Ishikawa (cell line): Measurements from ENCODE around the gene ANK3.

Experiments
- CEBPB ChIP-seq: IDR thresholded peaks from 2 replicates; pipeline ENCODE4 v1.6.1; 2012
- CREB1 ChIP-seq: IDR thresholded peaks from 2 replicates; pipeline ENCODE4 v1.6.1; 2012; ENCODE audit warnings: low read depth
- EGR1 ChIP-seq: IDR thresholded peaks from 2 replicates; pipeline ENCODE4 v1.6.1; 2012
- EP300 ChIP-seq: IDR thresholded peaks from 2 replicates; pipeline ENCODE4 v1.6.1; 2012; ENCODE audit warnings: borderline replicate concordance
- FOXM1 ChIP-seq: IDR thresholded peaks from 2 replicates; pipeline ENCODE4 v1.6.1; 2012; ENCODE audit warnings: low read depth, borderline replicate concordance
- MAX ChIP-seq: IDR thresholded peaks from 2 replicates; pipeline ENCODE4 v1.6.1; 2012
- NFIC ChIP-seq: IDR thresholded peaks from 2 replicates; pipeline ENCODE4 v1.6.1; 2012
- RAD21 ChIP-seq: IDR thresholded peaks from 2 replicates; pipeline ENCODE4 v1.6.1; 2012; ENCODE audit warnings: low read depth
- REST ChIP-seq: IDR thresholded peaks from 2 replicates; pipeline ENCODE4 v1.6.1; 2012; ENCODE audit warnings: low read depth, mild to moderate bottlenecking
- TAF1 ChIP-seq: IDR thresholded peaks from 2 replicates; pipeline ENCODE4 v1.6.1; 2012; ENCODE audit warnings: low read depth, mild to moderate bottlenecking
- TCF12 ChIP-seq: IDR thresholded peaks from 2 replicates; pipeline ENCODE4 v1.6.1; 2012; ENCODE audit warnings: low read depth
- TEAD4 ChIP-seq: IDR thresholded peaks from 2 replicates; pipeline ENCODE4 v1.6.1; 2012
- USF1 ChIP-seq: IDR thresholded peaks from 2 replicates; pipeline ENCODE4 v1.6.1; 2012
- YY1 ChIP-seq: IDR thresholded peaks from 2 replicates; pipeline ENCODE4 v1.6.1; 2012; ENCODE audit warnings: low read depth
- ZBTB7A ChIP-seq: IDR thresholded peaks from 2 replicates; pipeline ENCODE4 v1.6.1; 2012; ENCODE audit warnings: low read depth

The ANK3 gene

GRCh38 chr10:60042262-60042661 lies 347.4 kb downstream of the ANK3 start:
- TF ChIP-seq CEBPB = no peak
- TF ChIP-seq TAF1 = no peak
- TF ChIP-seq TCF12 = no peak
- TF ChIP-seq MAX = no peak
- no peak for TF ChIP-seq FOXM1
- no peak for TF ChIP-seq EP300
- TF ChIP-seq CREB1 = no peak
- TF ChIP-seq USF1 = no peak
- TF ChIP-seq NFIC = no peak
- TF ChIP-seq RAD21 = no peak
- no peak for TF ChIP-seq REST
- TF ChIP-seq TEAD4 = no peak
- no peak for TF ChIP-seq YY1
- TF ChIP-seq ZBTB7A = no peak
- no peak for TF ChIP-seq EGR1

GRCh38 chr10:60041489-60042133 lies 348.1 kb downstream of the ANK3 start:
- TF ChIP-seq TCF12 (no peak), FOXM1 (no peak), ZBTB7A (no peak), YY1 (no peak), EP300 (no peak), REST (no peak), TEAD4 (no peak), NFIC (no peak), CREB1 (no peak), CEBPB (no peak), USF1 (no peak), EGR1 (no peak), RAD21 (no peak)

- no peak for TF ChIP-seq RAD21
- TF ChIP-seq NFIC = no peak
- no peak for TF ChIP-seq TAF1
- no peak for TF ChIP-seq USF1
These were observed 349.5 kb downstream of the ANK3 start for GRCh38 chr10:60040014-60040662.

DNA sequence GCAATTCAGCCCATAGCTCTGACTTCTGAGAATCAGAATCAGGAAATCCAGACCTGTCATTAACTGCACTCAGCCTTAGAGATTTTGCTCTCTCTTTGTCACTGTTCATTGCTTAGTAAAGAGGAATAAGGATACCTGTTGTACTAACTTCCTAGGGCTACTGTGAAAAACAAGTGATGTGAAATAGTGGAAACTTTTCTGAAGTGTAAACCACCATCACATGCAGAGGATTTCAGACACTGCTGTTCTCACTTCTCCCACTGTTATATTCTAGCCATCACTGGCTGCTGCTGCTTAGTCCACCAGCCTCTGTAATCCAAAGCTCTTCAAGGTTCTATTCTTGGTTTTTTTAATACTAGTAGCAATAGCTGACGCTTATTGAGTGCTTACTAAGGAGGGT lies 353.7 kb downstream of the ANK3 start:
- TF ChIP-seq TCF12 (no peak), MAX (no peak), CEBPB (no peak), CREB1 (no peak)

DNA sequence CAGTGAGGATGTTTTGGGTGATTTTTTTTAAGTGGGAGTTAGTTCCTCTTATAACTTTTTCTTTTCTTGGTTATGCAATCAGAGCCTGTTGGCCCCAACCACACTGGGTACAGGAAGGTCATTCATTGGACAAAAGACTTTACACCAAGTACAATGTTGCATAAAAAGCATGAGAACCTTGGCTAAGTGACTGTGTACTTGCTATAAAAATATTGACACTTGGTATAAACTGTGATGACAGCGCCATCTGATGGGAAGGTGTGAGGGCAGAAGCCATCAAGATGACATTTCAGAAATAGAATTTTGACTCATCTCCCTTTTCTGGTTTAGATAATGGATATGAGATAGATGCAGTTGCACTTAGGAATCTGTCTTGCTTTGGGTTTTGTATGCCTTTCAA lies 357.0 kb downstream of the ANK3 start:
- TF ChIP-seq CEBPB = 0 out of 2 replicates have a peak, but pooled peaks have one; percentile 23
- peak; percentile 83 for TF ChIP-seq RAD21
- no peak for TF ChIP-seq CREB1

- TF ChIP-seq RAD21 (no peak), MAX (no peak), CEBPB (no peak), FOXM1 (no peak), USF1 (no peak), TEAD4 (no peak), NFIC (no peak), CREB1 (no peak), YY1 (no peak), EGR1 (no peak), ZBTB7A (no peak), TCF12 (no peak), TAF1 (no peak)
These were observed 358.0 kb downstream of the ANK3 start for GRCh38 chr10:60031664-60032063.
